GM21390 (cell line): ENCODE results near the gene FSHB.
"Not testable (repeated sequence)": the region's sequence is repeated elsewhere in the genome, so short reads cannot be mapped to it uniquely, and the experiment has no call there.

ENCODE experiments used
- ATAC-seq: cut with Tn5 transposase; IDR thresholded peaks from one replicate; pipeline ENCODE4 v1.9.1; 2021; ENCODE audit not compliant: unreplicated experiment

Gene FSHB

GRCh38 chr11:30261821-30262220 is 31.0 kb downstream of the FSHB start:
- no peak for ATAC-seq

- not testable (repeated sequence) for ATAC-seq
Observed at GRCh38 chr11:30268638-30269037, 37.8 kb downstream of the FSHB start.

GRCh38 chr11:30270671-30271070 is 39.9 kb downstream of the FSHB start:
- ATAC-seq, result no peak

GRCh38 chr11:30277176-30277575 is 46.4 kb downstream of the FSHB start:
- no peak for ATAC-seq

GRCh38 chr11:30279796-30280195 is 49.0 kb downstream of the FSHB start:
- ATAC-seq, result no peak

GRCh38 chr11:30281476-30282288 is 50.9 kb downstream of the FSHB start:
- ATAC-seq, result peak; percentile 30

- ATAC-seq, result peak; percentile 82
Observed at GRCh38 chr11:30282289-30282631, 51.4 kb downstream of the FSHB start.
